MCF 10A (cell line): ENCODE results near the gene AGBL4. TPM values are rescaled to one million over a fixed set of nuclear protein-coding genes. Genes with fewer than 3 reads are reported as not detected.

Experiments used
- BruUV-seq: library from RNA; stranded (reverse); fragments of 400-500 nt; replicated peaks from 2 replicates; lab custom pipeline; 2021; lab: Mats Ljungman, UMichigan
- CTCF ChIA-PET: fragments of 300-600 bp; sonication (Branson Sonifier 250); formaldehyde crosslinking; extraction: SDS; loops from one replicate; lab custom pipeline; 2021; ENCODE audit warnings: antibody characterized with exemption, inconsistent platforms; lab: Yijun Ruan, JAX
- POLR2A ChIA-PET: fragments of 300-600, 350-650 bp; sonication (Branson Sonifier 250); formaldehyde crosslinking; extraction: SDS; loops from one replicate; lab custom pipeline; 2020; ENCODE audit warnings: antibody characterized with exemption, inconsistent platforms; lab: Yijun Ruan, JAX
- DNase-seq: peaks from one replicate; pipeline ENCODE4 v3.0.0-alpha.2; 2018; ENCODE audit not compliant: unreplicated experiment
- H3K27ac Mint-ChIP-seq: one replicate; pipeline ENCODE4 v1.8.0; 2022; ENCODE audit warnings: mild to moderate bottlenecking, low read depth, mixed read lengths; ENCODE audit not compliant: unreplicated experiment
- H3K27me3 Mint-ChIP-seq: one replicate; pipeline ENCODE4 v1.8.0; 2022; ENCODE audit warnings: mixed read lengths; ENCODE audit not compliant: insufficient read depth, unreplicated experiment
- H3K36me3 Mint-ChIP-seq: one replicate; pipeline ENCODE4 v1.8.0; 2022; ENCODE audit warnings: mild to moderate bottlenecking, moderate library complexity, mixed read lengths; ENCODE audit not compliant: insufficient read depth, unreplicated experiment
- H3K4me1 Mint-ChIP-seq: one replicate; pipeline ENCODE4 v1.8.0; 2022; ENCODE audit warnings: mixed read lengths; ENCODE audit not compliant: insufficient read depth, unreplicated experiment
- H3K4me3 Mint-ChIP-seq: one replicate; pipeline ENCODE4 v1.8.0; 2022; ENCODE audit warnings: mild to moderate bottlenecking, moderate library complexity, mixed read lengths; ENCODE audit not compliant: unreplicated experiment
- H3K9me3 Mint-ChIP-seq: one replicate; pipeline ENCODE4 v1.8.0; 2022; ENCODE audit warnings: mixed read lengths; ENCODE audit not compliant: unreplicated experiment
- intact Hi-C: fragments of 100-400 bp; cut with micrococcal nuclease; formaldehyde crosslinking; loops from 2 replicates; pipeline ENCODE4 v1.14.1; 2022
- total RNA-seq: library from RNA; stranded (reverse); gene quantifications from 2 replicates; pipeline ENCODE4 v1.2.3, GENCODE V29; 2022
- TF ChIP-seq, protein P1 (sequence below): fragments of 200-600 bp; IDR thresholded peaks from one replicate; pipeline ENCODE4 v1.8.0; 2022; ENCODE audit warnings: antibody characterized with exemption, mild to moderate bottlenecking; ENCODE audit not compliant: unreplicated experiment

The AGBL4 gene
- total RNA-seq, 1 experiment from 2014 or later = not detected

DNA sequence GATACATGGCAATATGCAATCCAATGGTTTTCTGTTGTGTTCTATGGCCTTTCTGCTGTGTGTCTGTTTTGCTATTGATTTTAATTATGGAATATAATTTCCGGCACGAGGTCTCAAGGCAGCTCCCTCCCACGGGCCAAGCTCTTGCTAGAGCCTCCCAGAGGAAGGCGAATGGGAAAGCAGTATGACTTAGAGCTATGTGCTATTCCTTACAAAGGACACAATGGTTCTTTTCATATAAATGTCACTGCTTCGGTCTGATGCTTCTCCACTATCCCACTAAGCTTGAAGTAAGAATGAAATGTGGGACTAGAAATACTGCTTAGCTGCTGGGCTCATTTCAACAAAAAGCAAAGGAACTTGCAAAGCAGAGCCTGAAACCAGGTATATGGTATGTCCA, 924.9 kb downstream of the AGBL4 start:
- ChIA-PET POLR2A (no interaction called here), CTCF (no interaction called here)
- no peak for DNase-seq
- no TSS peak for BruUV-seq
- no peak overlapping the region for H3K27ac Mint-ChIP-seq
- H3K9me3 Mint-ChIP-seq = no peaks in the 10 kb centered on the region
- H3K4me1 Mint-ChIP-seq = no peaks in the 10 kb centered on the region
- H3K36me3 Mint-ChIP-seq = no peaks in the 10 kb centered on the region
- TF ChIP-seq, protein P1, sequence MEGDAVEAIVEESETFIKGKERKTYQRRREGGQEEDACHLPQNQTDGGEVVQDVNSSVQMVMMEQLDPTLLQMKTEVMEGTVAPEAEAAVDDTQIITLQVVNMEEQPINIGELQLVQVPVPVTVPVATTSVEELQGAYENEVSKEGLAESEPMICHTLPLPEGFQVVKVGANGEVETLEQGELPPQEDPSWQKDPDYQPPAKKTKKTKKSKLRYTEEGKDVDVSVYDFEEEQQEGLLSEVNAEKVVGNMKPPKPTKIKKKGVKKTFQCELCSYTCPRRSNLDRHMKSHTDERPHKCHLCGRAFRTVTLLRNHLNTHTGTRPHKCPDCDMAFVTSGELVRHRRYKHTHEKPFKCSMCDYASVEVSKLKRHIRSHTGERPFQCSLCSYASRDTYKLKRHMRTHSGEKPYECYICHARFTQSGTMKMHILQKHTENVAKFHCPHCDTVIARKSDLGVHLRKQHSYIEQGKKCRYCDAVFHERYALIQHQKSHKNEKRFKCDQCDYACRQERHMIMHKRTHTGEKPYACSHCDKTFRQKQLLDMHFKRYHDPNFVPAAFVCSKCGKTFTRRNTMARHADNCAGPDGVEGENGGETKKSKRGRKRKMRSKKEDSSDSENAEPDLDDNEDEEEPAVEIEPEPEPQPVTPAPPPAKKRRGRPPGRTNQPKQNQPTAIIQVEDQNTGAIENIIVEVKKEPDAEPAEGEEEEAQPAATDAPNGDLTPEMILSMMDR = no peak
- no peaks in the 10 kb centered on the region for H3K27me3 Mint-ChIP-seq
- no peak overlapping the region for H3K4me3 Mint-ChIP-seq
- intact Hi-C loops = no loop called here

DNA sequence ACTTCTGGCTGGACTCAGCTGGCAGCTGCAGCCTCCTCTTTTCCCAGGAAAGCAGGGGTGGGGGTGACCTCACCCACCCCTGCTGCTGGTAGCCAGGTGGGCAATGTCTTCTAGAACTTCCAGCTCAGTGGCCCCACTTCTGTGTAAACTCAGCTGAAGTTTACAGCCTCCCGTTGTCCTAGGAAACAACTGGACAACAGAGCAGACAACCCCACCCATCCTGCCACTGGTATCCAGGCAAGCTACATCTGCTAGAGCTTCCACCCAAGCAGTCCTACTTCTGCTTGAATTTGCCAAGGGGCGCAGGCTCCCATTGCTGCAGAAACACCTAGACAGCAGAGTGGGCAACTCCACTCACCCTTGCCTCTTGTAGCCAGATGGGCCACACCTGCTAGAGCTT, 937.4 kb downstream of the AGBL4 start:
- H3K4me1 Mint-ChIP-seq = no peaks in the 10 kb centered on the region
- no peaks in the 10 kb centered on the region for H3K9me3 Mint-ChIP-seq
- no peak overlapping the region for H3K4me3 Mint-ChIP-seq
- H3K27ac Mint-ChIP-seq = no peak overlapping the region
- CTCF ChIA-PET = no interaction called here
- TF ChIP-seq, protein P1 = no peak
- no peaks in the 10 kb centered on the region for H3K27me3 Mint-ChIP-seq
- POLR2A ChIA-PET = no interaction called here
- no TSS peak for BruUV-seq
- H3K36me3 Mint-ChIP-seq = no peaks in the 10 kb centered on the region
- DNase-seq = no peak
- intact Hi-C loops = no loop called here

DNA sequence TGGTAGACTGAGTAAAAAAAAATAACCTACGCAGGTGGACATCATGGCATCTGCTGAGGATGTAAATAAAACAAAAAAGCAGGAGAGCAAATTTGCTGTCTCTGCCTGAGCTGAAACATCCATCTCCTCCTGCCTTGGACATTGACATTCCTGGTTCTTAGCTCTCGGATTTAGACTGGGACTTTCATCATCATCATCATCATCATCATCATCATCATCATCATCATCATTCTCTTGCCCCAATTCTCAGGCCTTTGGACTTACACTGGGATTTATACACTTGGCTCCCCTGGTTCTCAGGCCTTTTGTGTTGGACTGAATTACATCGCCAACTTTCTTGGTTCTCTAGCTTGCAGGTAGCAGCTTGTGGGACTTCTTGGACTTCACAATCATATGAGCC, 938.7 kb downstream of the AGBL4 start:
- H3K36me3 Mint-ChIP-seq = no peaks in the 10 kb centered on the region
- H3K27me3 Mint-ChIP-seq = no peaks in the 10 kb centered on the region
- H3K4me1 Mint-ChIP-seq = no peaks in the 10 kb centered on the region
- ChIA-PET CTCF (no interaction called here), POLR2A (no interaction called here)
- intact Hi-C loops = no loop called here
- no peak overlapping the region for H3K27ac Mint-ChIP-seq
- BruUV-seq = no TSS peak
- TF ChIP-seq, protein P1 = no peak
- DNase-seq = no peak
- no peaks in the 10 kb centered on the region for H3K9me3 Mint-ChIP-seq
- H3K4me3 Mint-ChIP-seq = no peak overlapping the region

DNA sequence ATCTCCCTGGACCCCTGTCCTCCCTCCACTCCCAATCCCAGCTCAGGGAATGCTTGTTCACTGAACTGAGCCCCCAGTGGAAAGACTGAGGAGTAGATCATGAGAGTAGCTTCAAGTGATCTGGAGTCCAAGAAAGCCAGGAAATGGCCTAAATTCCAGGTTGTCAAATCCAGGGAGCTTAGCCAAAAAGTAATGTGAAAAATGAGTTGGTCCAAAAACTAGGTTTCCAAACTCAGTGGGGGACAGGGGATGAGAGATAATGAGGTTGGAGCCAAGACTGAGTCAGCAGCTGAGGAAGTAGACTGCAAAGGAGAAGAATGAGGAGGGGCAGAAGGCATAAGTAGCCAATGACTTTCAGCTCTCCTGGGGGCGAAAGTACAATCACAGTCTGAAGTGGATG, 963.0 kb downstream of the AGBL4 start:
- no peaks in the 10 kb centered on the region for H3K36me3 Mint-ChIP-seq
- TF ChIP-seq, protein P1 = no peak
- POLR2A ChIA-PET = no interaction called here
- H3K4me3 Mint-ChIP-seq = no peak overlapping the region
- CTCF ChIA-PET = no interaction called here
- H3K27me3 Mint-ChIP-seq = no peaks in the 10 kb centered on the region
- H3K27ac Mint-ChIP-seq = no peak overlapping the region
- peaks cover 7% of the 10 kb centered on the region for H3K9me3 Mint-ChIP-seq
- DNase-seq = peak; percentile 3
- intact Hi-C loops = no loop called here
- no peaks in the 10 kb centered on the region for H3K4me1 Mint-ChIP-seq
- no TSS peak for BruUV-seq
